GM12878 (cell line): ENCODE measurements around the gene HSPA4. TPM values are rescaled to one million over a fixed set of nuclear protein-coding genes. Genes with fewer than 3 reads are reported as not detected.

Experiments
- ATAC-seq: fragments of 200-7000 bp; cut with Tn5 transposase; 3 replicates; pipeline ENCODE4 v1.9.1; 2020; ENCODE audit warnings: mild to moderate bottlenecking, moderate library complexity
- BruUV-seq: library from RNA; stranded (reverse); fragments of 400-500 nt; replicated peaks from 2 replicates; lab custom pipeline; 2021; lab: Mats Ljungman, UMichigan
- CTCF ChIA-PET: fragments of 300-600 bp; sonication (Branson Sonifier 250); formaldehyde crosslinking; extraction: SDS; loops from one replicate; lab custom pipeline; 2021; ENCODE audit warnings: inconsistent platforms; lab: Yijun Ruan, JAX
- POLR2A ChIA-PET: fragments of 350-600 bp; formaldehyde crosslinking; extraction: SDS; loops from one replicate; lab custom pipeline; 2021; ENCODE audit warnings: inconsistent platforms; lab: Charles Lee
- RAD21 ChIA-PET: fragments of 300-600 bp; sonication (Branson Sonifier 250); formaldehyde crosslinking; loops from one replicate; lab custom pipeline; 2023; ENCODE audit warnings: antibody characterized with exemption; ENCODE audit not compliant: unreplicated experiment; lab: Charles Lee
- SMC1A ChIA-PET: fragments of 300-600 bp; sonication (Branson Sonifier 250); formaldehyde crosslinking; loops from one replicate; lab custom pipeline; 2023; ENCODE audit not compliant: unreplicated experiment, uncharacterized antibody; lab: Charles Lee
- DNase-seq: peaks from one replicate; pipeline ENCODE4 v3.0.0-alpha.2; 2011; ENCODE audit warnings: low read depth, low spot score
- FAIRE-seq: peaks from 3 replicates; lab custom pipeline; 2011; peaks lifted over from hg19 to GRCh38; lab: Jason Lieb, UNC
- H2AFZ ChIP-seq: 2 replicates; pipeline ENCODE4 v1.6.0; 2011; ENCODE audit warnings: low read depth, low read length, control low read depth; ENCODE audit not compliant: control insufficient read depth
- H3K27ac ChIP-seq: 2 replicates; pipeline ENCODE4 v1.5.1; 2011; ENCODE audit warnings: control low read depth; ENCODE audit not compliant: control insufficient read depth, insufficient read depth
- H3K27me3 ChIP-seq, 2 experiments: replicated peaks in 1 of 2; 2 replicates each; pipeline versions ENCODE4 v1.6.0 to v1.6.1; 2011; ENCODE audit warnings: low read length in 1 of 2; ENCODE audit not compliant: control insufficient read depth in 2 of 2, insufficient read depth in 2 of 2
- H3K36me3 ChIP-seq, 2 experiments: 2 replicates each; pipeline ENCODE4 v1.5.1; 2011; ENCODE audit warnings: low read length in 1 of 2; ENCODE audit not compliant: control insufficient read depth in 2 of 2, insufficient read depth in 2 of 2
- H3K4me1 ChIP-seq: 2 replicates; pipeline ENCODE4 v1.6.1; 2011; ENCODE audit warnings: mild to moderate bottlenecking, low read length, moderate library complexity, mixed read lengths; ENCODE audit not compliant: control insufficient read depth, insufficient read depth
- H3K4me2 ChIP-seq: 2 replicates; pipeline ENCODE4 v1.6.0; 2011; ENCODE audit warnings: control low read depth; ENCODE audit not compliant: control insufficient read depth, insufficient read depth
- H3K4me3 ChIP-seq: fragments of 200-600 bp; sonication (generic); 2 replicates; pipeline ENCODE4 v1.5.1; 2016
- H3K79me2 ChIP-seq: 2 replicates; pipeline ENCODE4 v1.6.0; 2011; ENCODE audit warnings: low read length; ENCODE audit not compliant: control insufficient read depth, insufficient read depth
- H3K9ac ChIP-seq: 2 replicates; pipeline ENCODE4 v1.8.0; 2011; ENCODE audit warnings: low read length, control low read depth, mixed read lengths; ENCODE audit not compliant: control insufficient read depth, insufficient read depth
- H3K9me3 ChIP-seq: replicated peaks from 3 replicates; pipeline ENCODE4 v1.5.1; 2011; ENCODE audit warnings: mild to moderate bottlenecking, low read length; ENCODE audit not compliant: control insufficient read depth, insufficient read depth
- H4K20me1 ChIP-seq: 2 replicates; pipeline ENCODE4 v1.6.0; 2011; ENCODE audit not compliant: control insufficient read depth, insufficient read depth
- ATF7 ChIP-seq: fragments of 450-650 bp; IDR thresholded peaks from 2 replicates; pipeline ENCODE4 v1.6.1; 2016; ENCODE audit warnings: low read depth, mild to moderate bottlenecking
- CEBPB ChIP-seq, 2 experiments: fragments of 150-350 bp in 1 of 2; IDR thresholded peaks; 2 replicates each; pipeline ENCODE4 v1.6.1; 2012 to 2014; ENCODE audit warnings: low read depth in 2 of 2, low read length in 2 of 2, borderline replicate concordance in 1 of 2, inconsistent platforms in 1 of 2
- EGR1 ChIP-seq, 2 experiments: IDR thresholded peaks; 1 replicate in 1 of 2; 2 replicates in 1 of 2; pipeline ENCODE4 v1.6.1; 2011 to 2012; ENCODE audit warnings: low read depth in 2 of 2, low read length in 2 of 2, borderline replicate concordance in 1 of 2, mild to moderate bottlenecking in 1 of 2, moderate library complexity in 1 of 2
- GABPA ChIP-seq: IDR thresholded peaks from 2 replicates; pipeline ENCODE4 v1.6.1; 2014; ENCODE audit warnings: antibody characterized with exemption, low read depth, mild to moderate bottlenecking, inconsistent platforms
- MTA3 ChIP-seq: IDR thresholded peaks from 2 replicates; pipeline ENCODE4 v1.6.1; 2012; ENCODE audit warnings: low read length, inconsistent platforms, borderline replicate concordance
- MYC ChIP-seq: IDR thresholded peaks from 2 replicates; pipeline ENCODE4 v1.6.1; 2011; ENCODE audit warnings: mild to moderate bottlenecking, low read length, moderate library complexity, inconsistent platforms; ENCODE audit not compliant: insufficient read depth, insufficient replicate concordance, insufficient read length, severe bottlenecking
- PAX5 ChIP-seq: IDR thresholded peaks from 2 replicates; pipeline ENCODE4 v1.6.1; 2011; ENCODE audit warnings: low read depth, low read length, borderline replicate concordance
- POLR2AphosphoS5 ChIP-seq: IDR thresholded peaks from 2 replicates; pipeline ENCODE4 v1.6.1; 2011; ENCODE audit warnings: mild to moderate bottlenecking, low read length, inconsistent platforms
- RCOR1 ChIP-seq: conservative IDR thresholded peaks from 2 replicates; pipeline ENCODE4 v1.6.1; 2012; ENCODE audit warnings: low read depth, low read length, improper control_type of control experiment
- SRF ChIP-seq, 2 experiments: IDR thresholded peaks; 2 replicates each; pipeline ENCODE4 v1.6.1; 2011; ENCODE audit warnings: low read depth in 2 of 2, low read length in 2 of 2, mild to moderate bottlenecking in 1 of 2, moderate library complexity in 1 of 2
- STAT3 ChIP-seq: IDR thresholded peaks from 2 replicates; pipeline ENCODE4 v1.6.1; 2011; ENCODE audit warnings: low read depth, low read length, improper control_type of control experiment
- ZNF384 ChIP-seq: IDR thresholded peaks from 2 replicates; pipeline ENCODE4 v1.6.1; 2012; ENCODE audit warnings: low read depth, mild to moderate bottlenecking, low read length, improper control_type of control experiment, borderline replicate concordance
- WGBS: methylation state at CpG from one replicate; pipeline ENCODE4 v1.1.6; 2016; ENCODE audit warnings: low lambda C conversion rate; ENCODE audit not compliant: insufficient replicate concordance, insufficient coverage; ENCODE audit errors: missing lambda C conversion rate; 5-methylcytosine and 5-hydroxymethylcytosine counted together
- in situ Hi-C: fragments of 300-500 bp; cut with MboI; formaldehyde crosslinking; loops from 9 replicates; pipeline ENCODE4 v1.14.3; 2018; ENCODE audit warnings: mixed read lengths
- intact Hi-C: fragments of 100-400 bp; cut with micrococcal nuclease; formaldehyde crosslinking; loops from one replicate; pipeline ENCODE4 v1.14.2; 2022; ENCODE audit not compliant: unreplicated experiment
- polyA plus RNA-seq, 11 experiments: library from polyadenylated mRNA; depleted of rRNA in 4 of 11; unstranded in 6 of 11; stranded (reverse) in 5 of 11; fragments of >200 nt; fragmentation: Nextera tagmentation in 4 of 11; fragmentation: Illumina TruSeq in 1 of 11; extraction: Ambion mirVana in 4 of 11; extraction: Trizol in 1 of 11; gene quantifications; 1 replicate in 1 of 11; 2 replicates in 10 of 11; pipeline versions ENCODE4 v1.2.1 to v1.2.3, GENCODE V29; 2011 to 2016; ENCODE audit warnings: inconsistent platforms in 2 of 11, missing spikeins in 2 of 11, low read depth in 1 of 11
- total RNA-seq, 4 experiments: library from RNA; depleted of rRNA in 3 of 4; stranded (reverse); fragments of >200 nt in 3 of 4; fragmentation: Illumina TruSeq in 1 of 4; extraction: Trizol in 1 of 4; gene quantifications; 2 replicates each; pipeline versions ENCODE4 v1.2.1 to v1.2.3, GENCODE V29; 2013 to 2021
- TF ChIP-seq, protein P1 (sequence below): fragments of 450-650 bp; IDR thresholded peaks from 2 replicates; pipeline ENCODE4 v1.6.1; 2017; ENCODE audit warnings: mild to moderate bottlenecking, moderate library complexity

The HSPA4 gene
- total and polyA plus RNA-seq, 10 of the 15 experiments (the other 5 are each of a cell fraction or from before 2014, with no cell fraction given): 61.6 to 234 (median 116) TPM

DNA sequence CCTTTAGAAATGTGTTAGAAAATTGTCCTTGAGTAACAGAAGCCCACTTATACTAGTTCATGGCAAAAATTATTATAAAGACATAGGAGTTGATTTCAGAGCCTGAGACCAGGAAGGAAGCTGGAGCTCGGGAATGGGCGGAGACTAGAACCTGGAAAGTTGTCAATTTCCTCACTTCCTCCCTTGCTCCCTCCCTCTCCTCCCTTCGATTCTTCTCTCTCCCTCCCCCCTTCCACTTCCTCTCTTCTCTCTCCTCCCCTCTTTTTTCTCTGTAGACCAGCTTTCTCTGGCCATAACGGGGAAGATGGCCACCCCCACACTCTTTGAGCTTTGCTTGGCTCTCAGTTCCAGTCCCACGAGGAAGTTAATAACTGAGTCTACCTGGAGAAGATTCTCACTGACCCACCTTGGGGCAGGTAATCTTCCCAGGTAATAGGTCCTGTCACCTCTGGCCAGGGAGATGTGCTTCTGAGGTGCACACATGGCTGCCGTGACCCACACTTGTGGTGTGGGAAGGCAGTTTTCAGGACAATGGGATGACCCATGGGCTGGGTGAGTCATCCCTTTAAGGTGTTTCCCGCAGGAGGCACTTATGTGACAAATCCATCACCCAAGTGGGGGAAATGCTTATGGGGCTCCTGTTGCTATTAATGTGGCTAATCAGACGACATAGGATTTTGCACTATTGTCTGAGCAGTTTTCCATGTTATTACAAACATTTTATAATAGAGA is 78.7 kb downstream of the HSPA4 start:
- Histone ChIP-seq H4K20me1 (no peaks in the 10 kb centered on the region), H3K27me3 (no peaks in the 10 kb centered on the region; a peak in 1 of 4 replicates), H3K36me3 (no peaks in the 10 kb centered on the region), H3K4me1 (no peaks in the 10 kb centered on the region), H3K27ac (no peak overlapping the region), H3K9ac (no peak overlapping the region), H3K4me2 (no peak overlapping the region), H2AFZ (no peak overlapping the region), H3K4me3 (no peak overlapping the region), H3K79me2 (no peaks in the 10 kb centered on the region), H3K9me3 (no peaks in the 10 kb centered on the region; the same call in 2 of the 3 replicates)
- intact Hi-C loops (no loop called here), in situ Hi-C loops (no loop called here)
- POLR2A ChIA-PET: no interaction called here
- DNase-seq (no peak), FAIRE-seq (no peak), ATAC-seq (no peak)
- RAD21 ChIA-PET: interaction anchor here (1.2 kb wide), 1 partner anchor 105 kb away, joined by 3 read pairs; no protein-coding TSS in a partner anchor
- no TSS peak for BruUV-seq
- 23% methylated on average over 8 of the region's 8 CpGs for WGBS
- TF ChIP-seq MYC (no peak), MTA3 (no peak), ZNF384 (no peak), CEBPB (IDR thresholded peaks at IDR 0.05; ENCODE audit: borderline replicate concordance in 1 of 2, low read depth in 2 of 2, low read length in 2 of 2) (no peak), SRF (IDR thresholded peaks at IDR 0.05; ENCODE audit: low read depth in 2 of 2, low read length in 2 of 2) (no peak), POLR2AphosphoS5 (no peak), RCOR1 (no peak), STAT3 (no peak), EGR1 (IDR thresholded peaks at IDR 0.05; ENCODE audit: borderline replicate concordance in 1 of 2, low read depth in 2 of 2, low read length in 2 of 2) (no peak), GABPA (no peak), PAX5 (no peak), ATF7 (no peak)
- TF ChIP-seq, protein P1, sequence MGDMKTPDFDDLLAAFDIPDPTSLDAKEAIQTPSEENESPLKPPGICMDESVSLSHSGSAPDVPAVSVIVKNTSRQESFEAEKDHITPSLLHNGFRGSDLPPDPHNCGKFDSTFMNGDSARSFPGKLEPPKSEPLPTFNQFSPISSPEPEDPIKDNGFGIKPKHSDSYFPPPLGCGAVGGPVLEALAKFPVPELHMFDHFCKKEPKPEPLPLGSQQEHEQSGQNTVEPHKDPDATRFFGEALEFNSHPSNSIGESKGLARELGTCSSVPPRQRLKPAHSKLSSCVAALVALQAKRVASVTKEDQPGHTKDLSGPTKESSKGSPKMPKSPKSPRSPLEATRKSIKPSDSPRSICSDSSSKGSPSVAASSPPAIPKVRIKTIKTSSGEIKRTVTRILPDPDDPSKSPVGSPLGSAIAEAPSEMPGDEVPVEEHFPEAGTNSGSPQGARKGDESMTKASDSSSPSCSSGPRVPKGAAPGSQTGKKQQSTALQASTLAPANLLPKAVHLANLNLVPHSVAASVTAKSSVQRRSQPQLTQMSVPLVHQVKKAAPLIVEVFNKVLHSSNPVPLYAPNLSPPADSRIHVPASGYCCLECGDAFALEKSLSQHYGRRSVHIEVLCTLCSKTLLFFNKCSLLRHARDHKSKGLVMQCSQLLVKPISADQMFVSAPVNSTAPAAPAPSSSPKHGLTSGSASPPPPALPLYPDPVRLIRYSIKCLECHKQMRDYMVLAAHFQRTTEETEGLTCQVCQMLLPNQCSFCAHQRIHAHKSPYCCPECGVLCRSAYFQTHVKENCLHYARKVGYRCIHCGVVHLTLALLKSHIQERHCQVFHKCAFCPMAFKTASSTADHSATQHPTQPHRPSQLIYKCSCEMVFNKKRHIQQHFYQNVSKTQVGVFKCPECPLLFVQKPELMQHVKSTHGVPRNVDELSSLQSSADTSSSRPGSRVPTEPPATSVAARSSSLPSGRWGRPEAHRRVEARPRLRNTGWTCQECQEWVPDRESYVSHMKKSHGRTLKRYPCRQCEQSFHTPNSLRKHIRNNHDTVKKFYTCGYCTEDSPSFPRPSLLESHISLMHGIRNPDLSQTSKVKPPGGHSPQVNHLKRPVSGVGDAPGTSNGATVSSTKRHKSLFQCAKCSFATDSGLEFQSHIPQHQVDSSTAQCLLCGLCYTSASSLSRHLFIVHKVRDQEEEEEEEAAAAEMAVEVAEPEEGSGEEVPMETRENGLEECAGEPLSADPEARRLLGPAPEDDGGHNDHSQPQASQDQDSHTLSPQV: no peak
- SMC1A ChIA-PET: interaction anchor here (1.3 kb wide), 1 partner anchor 12 kb away, joined by 3 read pairs; no protein-coding TSS in a partner anchor
- CTCF ChIA-PET: interaction anchor here (0.8 to 1.0 kb wide), 2 partner anchors 18 to 20 kb away, joined by 3 read pairs; no protein-coding TSS in a partner anchor
